ENCODE data around the gene SCUBE3.

Gene SCUBE3

GRCh38 chr6:35278708-35279107 lies 65.0 kb downstream of the SCUBE3 start:
- no peak for DNase-seq

GRCh38 chr6:35280903-35281302 lies 67.1 kb downstream of the SCUBE3 start:
- no peak for DNase-seq

- no peak for DNase-seq
Observed at GRCh38 chr6:35282472-35282871, 68.7 kb downstream of the SCUBE3 start.

- DNase-seq = no peak
Observed at GRCh38 chr6:35283361-35283760, 69.6 kb downstream of the SCUBE3 start.

GRCh38 chr6:35287671-35288396 lies 74.1 kb downstream of the SCUBE3 start:
- DNase-seq = no peak

DNA sequence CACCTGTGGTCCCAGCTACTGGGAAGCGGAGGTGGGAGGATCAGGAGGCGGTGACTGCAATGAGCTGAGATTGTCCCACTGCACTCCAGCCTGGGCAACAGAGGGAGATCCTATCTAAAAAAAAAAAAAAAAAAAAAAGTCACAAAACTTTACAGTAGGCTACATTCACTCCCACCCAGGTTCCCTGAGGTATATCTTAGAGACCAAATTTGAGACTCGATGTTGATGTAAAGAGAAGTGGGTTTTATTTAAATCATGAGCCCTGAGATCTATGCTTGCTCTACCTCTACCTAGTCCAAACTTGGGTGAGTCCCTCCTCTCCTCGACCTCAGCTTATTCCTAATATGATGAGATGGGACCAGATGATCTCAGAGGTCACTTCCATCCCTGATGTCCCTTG lies 75.1 kb downstream of the SCUBE3 start:
- no peak for DNase-seq

- no peak for DNase-seq
Observed at GRCh38 chr6:35291491-35291890, 77.7 kb downstream of the SCUBE3 start.

- DNase-seq = no peak
Observed at GRCh38 chr6:35292494-35292893, 78.7 kb downstream of the SCUBE3 start.

DNA sequence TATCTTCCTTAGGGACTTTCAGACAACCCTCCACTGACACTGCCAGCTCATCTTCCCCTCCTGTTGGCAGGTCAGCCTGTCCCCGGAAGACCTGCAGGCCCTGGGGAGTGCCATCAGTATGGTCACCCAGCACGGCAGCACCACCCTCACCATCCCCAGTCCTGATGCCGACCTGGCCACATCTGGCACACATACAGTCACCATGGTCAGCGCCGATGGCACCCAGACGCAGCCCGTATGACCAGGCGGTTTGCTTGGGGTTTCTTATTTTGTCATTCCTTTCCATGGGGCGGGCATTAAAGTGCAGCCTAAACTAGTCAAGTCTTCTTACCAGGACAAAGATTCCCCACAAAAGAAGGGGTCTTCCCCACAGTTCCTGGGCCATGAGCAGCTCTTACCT lies 79.9 kb downstream of the SCUBE3 start:
- no peak for DNase-seq

GRCh38 chr6:35294308-35294945 lies 80.7 kb downstream of the SCUBE3 start:
- DNase-seq = peak; percentile 40

DNA sequence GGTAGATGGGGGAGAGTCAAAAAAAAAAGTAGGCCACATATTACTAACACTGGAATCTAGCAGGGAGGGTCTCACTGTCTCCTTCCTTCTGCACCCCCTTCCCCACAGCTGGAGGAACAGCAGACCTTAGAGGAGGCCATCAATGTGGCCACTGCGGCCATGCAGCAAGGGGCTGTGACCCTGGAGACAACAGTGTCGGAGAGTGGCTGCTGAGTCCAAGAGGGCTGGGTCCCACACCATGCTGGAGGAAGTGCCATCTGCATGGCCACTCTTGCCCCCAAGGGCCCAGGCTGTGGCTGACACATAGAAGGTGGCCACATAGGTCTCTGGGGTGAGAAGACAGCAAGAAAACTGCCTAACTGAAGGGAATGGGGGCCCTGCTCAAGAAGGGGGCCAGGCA lies 81.3 kb downstream of the SCUBE3 start:
- DNase-seq = no peak

GRCh38 chr6:35295521-35296315 lies 82.0 kb downstream of the SCUBE3 start:
- no peak for DNase-seq

- DNase-seq = peak; percentile 45
Observed at GRCh38 chr6:35296931-35297600, 83.3 kb downstream of the SCUBE3 start.

DNA sequence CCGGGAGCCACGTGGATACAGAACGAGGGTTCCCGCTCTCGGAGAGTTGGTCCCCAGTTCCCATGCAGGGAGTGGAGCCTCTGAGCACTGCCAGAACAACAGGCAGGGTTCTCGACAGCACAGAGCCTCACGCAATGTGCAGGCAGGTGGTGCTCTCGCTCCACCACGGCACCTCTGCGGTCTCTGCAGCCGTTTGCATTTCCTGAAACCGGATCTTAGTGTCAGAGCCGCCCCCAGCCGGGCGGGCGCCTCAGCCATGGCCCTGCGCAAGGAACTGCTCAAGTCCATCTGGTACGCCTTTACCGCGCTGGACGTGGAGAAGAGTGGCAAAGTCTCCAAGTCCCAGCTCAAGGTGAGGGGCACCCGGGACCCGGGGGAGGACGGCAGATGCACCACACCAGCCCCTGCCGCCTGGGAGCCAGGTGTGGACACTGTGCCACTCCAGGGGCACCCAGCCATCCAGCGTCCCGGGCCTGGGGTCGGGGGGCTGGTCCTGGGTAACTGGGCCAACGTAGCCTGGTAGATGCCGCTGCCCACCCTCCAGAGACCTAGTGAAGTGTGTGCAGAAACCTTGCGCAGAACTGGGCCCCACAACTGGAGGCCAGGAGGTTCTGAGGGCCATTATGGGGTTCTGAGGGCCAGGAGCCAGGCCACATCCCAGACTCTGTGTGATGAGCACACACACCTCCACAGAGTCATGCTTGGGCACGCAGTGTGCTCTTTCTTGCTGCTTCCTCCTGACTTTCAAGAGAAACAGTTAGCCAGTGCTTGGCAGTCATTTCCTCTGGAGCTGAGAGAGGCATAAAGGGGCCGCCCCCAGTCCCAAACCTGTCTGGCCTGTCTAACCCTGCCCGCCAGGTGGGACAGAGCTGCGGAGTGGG lies 84.1 kb downstream of the SCUBE3 start, which contains the start of gene DEF6:
Gene DEF6, plus strand, starts transcription at position 218 of the 881 bp plus-strand sequence. Its CDS starts 39 bp downstream, at position 257.
- peak; percentile 75 for DNase-seq

DNA sequence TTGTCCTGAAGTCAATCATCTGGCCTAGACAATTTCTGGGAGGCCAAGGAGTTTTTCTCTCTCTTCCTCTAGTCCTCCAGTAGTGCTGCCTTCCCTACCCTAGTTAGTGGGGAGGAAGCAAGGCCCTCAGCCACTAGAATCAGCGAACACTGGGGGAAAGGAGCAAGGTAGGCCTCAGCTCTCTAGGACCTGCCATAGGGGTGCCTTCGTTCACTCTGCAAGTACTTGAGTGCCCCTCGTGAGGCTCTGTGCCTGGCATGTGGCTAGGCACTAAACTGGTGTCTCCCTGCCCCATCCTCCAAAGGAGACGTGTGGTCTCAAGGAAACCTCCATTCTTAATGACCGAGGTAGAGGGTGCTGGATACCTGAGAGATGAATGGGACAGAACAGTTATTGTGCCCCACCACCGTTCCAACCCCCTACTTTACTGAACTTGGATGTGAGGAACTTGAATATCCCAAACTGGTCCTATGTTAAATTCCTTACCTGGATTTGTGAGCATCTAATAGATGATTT lies 84.9 kb downstream of the SCUBE3 start:
- no peak for DNase-seq

GRCh38 chr6:35299674-35300073 lies 85.9 kb downstream of the SCUBE3 start:
- DNase-seq = peak; percentile 74

DNA sequence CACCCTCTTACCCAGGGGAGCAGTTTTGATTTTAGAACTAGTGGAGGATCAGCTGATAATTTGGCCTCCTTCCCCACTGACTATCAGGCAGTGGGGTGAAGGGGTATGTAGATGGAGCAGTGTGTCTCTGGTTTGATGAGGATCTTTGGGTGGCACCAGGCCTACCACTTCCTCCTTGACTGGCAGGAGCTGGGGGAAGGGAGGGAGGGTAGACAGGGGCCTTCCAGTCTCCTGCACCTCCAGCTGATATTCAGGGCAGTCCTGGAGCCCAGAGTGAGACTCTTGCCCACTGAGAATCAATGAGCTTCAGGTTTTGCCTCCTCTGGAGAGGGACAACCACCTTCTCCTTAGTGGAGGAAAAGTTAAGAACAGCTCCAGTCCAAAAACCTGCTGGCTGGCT lies 87.1 kb downstream of the SCUBE3 start:
- no peak for DNase-seq

Measured in inflammatory macrophage treated with lipopolysaccharide for 4 hours (primary cell).